K562 (cell line): ENCODE results near the gene CCDC106. TPM values are rescaled to one million over a fixed set of nuclear protein-coding genes. Genes with fewer than 3 reads are reported as not detected.
A peak's percentile ranks its signal among the peaks of the same experiment; 100 is the strongest.

Experiments
- CBFA2T3 ChIP-seq: fragments of 450-650 bp; IDR thresholded peaks from 2 replicates; pipeline ENCODE4 v1.6.1; 2017
- CCAR2 ChIP-seq: fragments of 200-400 bp; formaldehyde crosslinking; IDR thresholded peaks from 2 replicates; pipeline ENCODE4 v1.6.1; 2017; ENCODE audit warnings: mild to moderate bottlenecking, low read depth, low read length
- CREM ChIP-seq: IDR thresholded peaks from 2 replicates; pipeline ENCODE4 v1.6.1; 2014; ENCODE audit warnings: antibody characterized with exemption, low read depth
- DNMT1 ChIP-seq: fragments of 450-650 bp; IDR thresholded peaks from 2 replicates; pipeline ENCODE4 v1.6.1; 2016; ENCODE audit warnings: antibody characterized with exemption, mild to moderate bottlenecking
- HNRNPK ChIP-seq: fragments of 200-400 bp; formaldehyde crosslinking; IDR thresholded peaks from one replicate; pipeline ENCODE4 v1.6.1; 2018; ENCODE audit warnings: mild to moderate bottlenecking, low read depth, low read length; ENCODE audit not compliant: poor library complexity, severe bottlenecking
- NCOA6 ChIP-seq: fragments of 450-650 bp; IDR thresholded peaks from 2 replicates; pipeline ENCODE4 v1.6.1; 2017; ENCODE audit warnings: mild to moderate bottlenecking
- NFATC3 ChIP-seq: fragments of 450-650 bp; IDR thresholded peaks from 2 replicates; pipeline ENCODE4 v1.6.1; 2017; ENCODE audit warnings: mild to moderate bottlenecking
- NFYB ChIP-seq: IDR thresholded peaks from 2 replicates; pipeline ENCODE4 v1.6.1; 2011; ENCODE audit warnings: mild to moderate bottlenecking, moderate library complexity; ENCODE audit not compliant: insufficient read length; ENCODE audit errors: extremely low read depth
- NR1H2 ChIP-seq: sonication (generic); formaldehyde crosslinking; IDR thresholded peaks from 2 replicates; pipeline ENCODE4 v1.4.0; 2020; ENCODE audit warnings: mild to moderate bottlenecking, missing genetic modification reagents
- PHF8 ChIP-seq: fragments of 200-600 bp; sonication (generic); IDR thresholded peaks from 2 replicates; pipeline ENCODE4 v1.6.1; 2012; ENCODE audit warnings: mixed run types, mild to moderate bottlenecking, inconsistent platforms, low read length, moderate library complexity, borderline replicate concordance
- PTBP1 ChIP-seq: fragments of 200-400 bp; formaldehyde crosslinking; IDR thresholded peaks from 2 replicates; pipeline ENCODE4 v1.6.1; 2017; ENCODE audit warnings: low read depth, low read length
- RBBP5 ChIP-seq: fragments of 200-600 bp; sonication (generic); IDR thresholded peaks from 2 replicates; pipeline ENCODE4 v1.6.1; 2012; ENCODE audit warnings: borderline replicate concordance, mild to moderate bottlenecking, low read length, control low read depth, inconsistent platforms; ENCODE audit not compliant: insufficient read depth, poor library complexity, severe bottlenecking
- SRSF9 ChIP-seq: fragments of 200-400 bp; formaldehyde crosslinking; IDR thresholded peaks from 2 replicates; pipeline ENCODE4 v1.6.1; 2017; ENCODE audit warnings: low read depth, low read length, borderline replicate concordance
- ZBED1 ChIP-seq: IDR thresholded peaks from 2 replicates; pipeline ENCODE4 v1.6.1; 2014
- ZFP30 ChIP-seq: fragments of 250-450 bp; sonication (Bioruptor Pico); IDR thresholded peaks from 2 replicates; pipeline ENCODE4 v1.8.0; 2022; ENCODE audit warnings: moderate library complexity, mild to moderate bottlenecking, inconsistent platforms, borderline replicate concordance
- ZNF24 ChIP-seq: fragments of 450-650 bp; IDR thresholded peaks from 2 replicates; pipeline ENCODE4 v1.6.1; 2016
- ZNF551 ChIP-seq: fragments of 250-450 bp; sonication (Bioruptor Pico); IDR thresholded peaks from 2 replicates; pipeline ENCODE4 v1.5.0; 2021; ENCODE audit warnings: mild to moderate bottlenecking, moderate library complexity
- ZNF79 ChIP-seq: fragments of 250-450 bp; sonication (Bioruptor Pico); IDR thresholded peaks from 2 replicates; pipeline ENCODE4 v1.4.0; 2020; ENCODE audit warnings: low read depth, mild to moderate bottlenecking, moderate library complexity
- polyA plus RNA-seq, 8 experiments: library from polyadenylated mRNA; depleted of rRNA in 4 of 8; stranded (reverse) in 5 of 8; unstranded in 3 of 8; fragments of >200 nt; fragmentation: Nextera tagmentation in 2 of 8; fragmentation: Illumina TruSeq in 1 of 8; extraction: Ambion mirVana in 2 of 8; extraction: Trizol in 1 of 8; gene quantifications; 2 replicates each; pipeline versions ENCODE4 v1.2.1 to v1.2.3, GENCODE V29; 2011 to 2014; ENCODE audit warnings: inconsistent platforms in 1 of 8, missing spikeins in 1 of 8
- total RNA-seq, 7 experiments: library from RNA; depleted of rRNA in 6 of 7; stranded (reverse); fragments of >200 nt in 6 of 7; fragmentation: Illumina TruSeq in 2 of 7; extraction: Trizol in 2 of 7; gene quantifications; 2 replicates each; pipeline versions ENCODE4 v1.2.1 to v1.2.3, GENCODE V29; 2011 to 2021; ENCODE audit warnings: low replicate concordance in 1 of 7
- TF ChIP-seq, protein P1 (sequence below): IDR thresholded peaks from 2 replicates; pipeline ENCODE4 v1.6.1; 2011; ENCODE audit not compliant: insufficient read length; ENCODE audit errors: extremely low read depth
- TF ChIP-seq, protein P2 (sequence below): fragments of 250-450 bp; sonication (Bioruptor Pico); IDR thresholded peaks from 2 replicates; pipeline ENCODE4 v1.4.0; 2020; ENCODE audit warnings: mild to moderate bottlenecking, moderate library complexity, borderline replicate concordance
- TF ChIP-seq, protein P3 (sequence below), 3 experiments: fragments of 200-800 bp in 1 of 3; sonication (Bioruptor generic) in 1 of 3; sonication (generic) in 1 of 3; formaldehyde crosslinking in 1 of 3; IDR thresholded peaks; 2 replicates each; pipeline versions ENCODE4 v1.6.1 to v1.8.0; 2016 to 2022; ENCODE audit warnings: mild to moderate bottlenecking in 2 of 3, missing compliant biosample characterization in 2 of 3, missing genetic modification characterization in 2 of 3, missing genetic modification reagents in 1 of 3
- TF ChIP-seq, protein P4 (sequence below): fragments of 250-450 bp; sonication (Bioruptor Pico); IDR thresholded peaks from 2 replicates; pipeline ENCODE4 v1.4.0; 2020; ENCODE audit warnings: mild to moderate bottlenecking

The CCDC106 gene
- total and polyA plus RNA-seq, 9 of the 15 experiments (the other 6 are each of a cell fraction or from before 2014, with no cell fraction given) = 0.10 to 27.5 (median 15.0) TPM; not detected in 1

DNA sequence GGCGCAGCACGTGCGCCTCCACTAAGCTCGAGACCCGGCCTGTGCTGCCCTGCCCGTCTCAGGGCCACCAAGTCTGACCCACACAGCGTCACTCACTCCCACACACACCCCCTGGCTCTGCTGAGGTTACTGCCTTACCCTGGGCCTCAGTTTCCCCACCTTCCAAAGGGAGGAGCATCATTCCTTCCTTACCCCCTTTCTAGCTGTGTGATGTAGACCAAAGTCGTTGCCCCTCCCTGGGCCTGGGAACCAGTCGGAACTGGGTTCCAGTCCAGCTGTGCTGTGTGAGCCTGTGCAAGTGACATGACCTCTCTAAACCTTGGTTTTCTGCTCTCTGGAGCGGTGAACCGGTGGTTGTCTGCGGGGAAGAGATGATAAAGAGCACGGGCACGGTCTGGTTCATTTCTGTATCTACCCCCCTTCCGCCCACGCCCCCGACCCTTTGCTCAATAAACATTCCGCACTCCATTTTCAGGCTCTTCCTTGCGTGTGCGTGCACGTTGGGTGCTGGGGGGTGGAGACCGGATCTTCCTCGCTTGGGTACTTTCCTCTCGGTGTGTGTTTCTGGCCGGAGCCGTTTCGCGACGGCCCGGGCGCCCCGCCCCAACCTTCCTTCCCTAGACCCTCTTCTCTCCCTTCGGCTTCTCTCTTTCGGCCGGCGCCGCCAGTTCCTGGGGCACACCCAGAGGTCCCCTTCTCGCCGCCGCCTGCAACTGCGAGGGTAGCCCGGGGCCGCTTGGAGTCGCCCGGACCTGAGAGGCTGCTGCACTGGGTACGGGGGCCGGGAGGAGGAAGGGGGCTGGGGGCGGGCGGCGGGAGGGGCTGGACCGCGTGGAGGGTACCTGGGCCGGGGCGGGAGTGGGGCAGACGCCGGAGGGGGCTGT is 4.8 kb upstream of the CCDC106 start, which contains the start of gene ZNF581 (continued):
- TF ChIP-seq, protein P1, sequence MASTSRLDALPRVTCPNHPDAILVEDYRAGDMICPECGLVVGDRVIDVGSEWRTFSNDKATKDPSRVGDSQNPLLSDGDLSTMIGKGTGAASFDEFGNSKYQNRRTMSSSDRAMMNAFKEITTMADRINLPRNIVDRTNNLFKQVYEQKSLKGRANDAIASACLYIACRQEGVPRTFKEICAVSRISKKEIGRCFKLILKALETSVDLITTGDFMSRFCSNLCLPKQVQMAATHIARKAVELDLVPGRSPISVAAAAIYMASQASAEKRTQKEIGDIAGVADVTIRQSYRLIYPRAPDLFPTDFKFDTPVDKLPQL = no peak
- no peak for TF ChIP-seq ZNF79
- no peak for TF ChIP-seq NCOA6
- no peak for TF ChIP-seq ZFP30 (CRISPR knock-in tag)
- TF ChIP-seq DNMT1 = no peak
- TF ChIP-seq ZNF24 = peak; percentile 22; the same call in 1 of the 2 replicates
- TF ChIP-seq CREM = peak; percentile 47; the same call in 1 of the 2 replicates
- TF ChIP-seq NFATC3 = no peak
- no peak for TF ChIP-seq NR1H2 (CRISPR knock-in tag)
- TF ChIP-seq CBFA2T3 = no peak
- no peak for TF ChIP-seq SRSF9
- no peak for TF ChIP-seq CCAR2
- TF ChIP-seq, protein P2, sequence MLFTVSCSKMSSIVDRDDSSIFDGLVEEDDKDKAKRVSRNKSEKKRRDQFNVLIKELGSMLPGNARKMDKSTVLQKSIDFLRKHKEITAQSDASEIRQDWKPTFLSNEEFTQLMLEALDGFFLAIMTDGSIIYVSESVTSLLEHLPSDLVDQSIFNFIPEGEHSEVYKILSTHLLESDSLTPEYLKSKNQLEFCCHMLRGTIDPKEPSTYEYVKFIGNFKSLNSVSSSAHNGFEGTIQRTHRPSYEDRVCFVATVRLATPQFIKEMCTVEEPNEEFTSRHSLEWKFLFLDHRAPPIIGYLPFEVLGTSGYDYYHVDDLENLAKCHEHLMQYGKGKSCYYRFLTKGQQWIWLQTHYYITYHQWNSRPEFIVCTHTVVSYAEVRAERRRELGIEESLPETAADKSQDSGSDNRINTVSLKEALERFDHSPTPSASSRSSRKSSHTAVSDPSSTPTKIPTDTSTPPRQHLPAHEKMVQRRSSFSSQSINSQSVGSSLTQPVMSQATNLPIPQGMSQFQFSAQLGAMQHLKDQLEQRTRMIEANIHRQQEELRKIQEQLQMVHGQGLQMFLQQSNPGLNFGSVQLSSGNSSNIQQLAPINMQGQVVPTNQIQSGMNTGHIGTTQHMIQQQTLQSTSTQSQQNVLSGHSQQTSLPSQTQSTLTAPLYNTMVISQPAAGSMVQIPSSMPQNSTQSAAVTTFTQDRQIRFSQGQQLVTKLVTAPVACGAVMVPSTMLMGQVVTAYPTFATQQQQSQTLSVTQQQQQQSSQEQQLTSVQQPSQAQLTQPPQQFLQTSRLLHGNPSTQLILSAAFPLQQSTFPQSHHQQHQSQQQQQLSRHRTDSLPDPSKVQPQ = no peak
- no peak for TF ChIP-seq ZNF551 (CRISPR knock-in tag)
- peak; percentile 95 for TF ChIP-seq RBBP5
- TF ChIP-seq PTBP1 = peak; percentile 63; the same call in 1 of the 2 replicates
- no peak for TF ChIP-seq NFYB
- TF ChIP-seq, protein P3, sequence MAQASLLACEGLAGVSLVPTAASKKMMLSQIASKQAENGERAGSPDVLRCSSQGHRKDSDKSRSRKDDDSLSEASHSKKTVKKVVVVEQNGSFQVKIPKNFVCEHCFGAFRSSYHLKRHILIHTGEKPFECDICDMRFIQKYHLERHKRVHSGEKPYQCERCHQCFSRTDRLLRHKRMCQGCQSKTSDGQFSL (CRISPR knock-in tag; IDR thresholded peaks at IDR 0.05) = peak; percentile 89
- TF ChIP-seq, protein P3 (tag; IDR thresholded peaks at IDR 0.05) = peak in 1 of 2 experiments; percentile 73; a peak in 2 of 4 replicates
- TF ChIP-seq, protein P4, sequence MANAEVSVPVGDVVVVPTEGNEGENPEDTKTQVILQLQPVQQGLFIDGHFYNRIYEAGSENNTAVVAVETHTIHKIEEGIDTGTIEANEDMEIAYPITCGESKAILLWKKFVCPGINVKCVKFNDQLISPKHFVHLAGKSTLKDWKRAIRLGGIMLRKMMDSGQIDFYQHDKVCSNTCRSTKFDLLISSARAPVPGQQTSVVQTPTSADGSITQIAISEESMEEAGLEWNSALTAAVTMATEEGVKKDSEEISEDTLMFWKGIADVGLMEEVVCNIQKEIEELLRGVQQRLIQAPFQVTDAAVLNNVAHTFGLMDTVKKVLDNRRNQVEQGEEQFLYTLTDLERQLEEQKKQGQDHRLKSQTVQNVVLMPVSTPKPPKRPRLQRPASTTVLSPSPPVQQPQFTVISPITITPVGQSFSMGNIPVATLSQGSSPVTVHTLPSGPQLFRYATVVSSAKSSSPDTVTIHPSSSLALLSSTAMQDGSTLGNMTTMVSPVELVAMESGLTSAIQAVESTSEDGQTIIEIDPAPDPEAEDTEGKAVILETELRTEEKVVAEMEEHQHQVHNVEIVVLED (CRISPR knock-in tag) = peak; percentile 58
- no peak for TF ChIP-seq HNRNPK
- peak; percentile 23; the same call in 1 of the 2 replicates for TF ChIP-seq ZBED1
- TF ChIP-seq PHF8 = peak; percentile 60; the same call in 1 of the 2 replicates
